ENCODE measurements around the gene TCERG1L.

GRCh38 chr10:131149586-131149985 lies 161.9 kb downstream of the TCERG1L start:
- TF ChIP-seq POLR2A (IDR thresholded peaks at IDR 0.05; ENCODE audit: low read depth, low read length): no peak
- TF ChIP-seq POLR2AphosphoS5 (IDR thresholded peaks at IDR 0.05; ENCODE audit: low read depth, low read length): no peak
- no peak for TF ChIP-seq TAF1 (IDR thresholded peaks at IDR 0.05; ENCODE audit: borderline replicate concordance, low read depth, low read length)
